ENCODE measurements around the gene ZNF385C. TPM values are rescaled to one million over a fixed set of nuclear protein-coding genes. Genes with fewer than 3 reads are reported as not detected.

ZNF385C gene
- total and polyA plus RNA-seq, 9 donors: 2.8 to 10.0 (median 7.6) TPM

DNA sequence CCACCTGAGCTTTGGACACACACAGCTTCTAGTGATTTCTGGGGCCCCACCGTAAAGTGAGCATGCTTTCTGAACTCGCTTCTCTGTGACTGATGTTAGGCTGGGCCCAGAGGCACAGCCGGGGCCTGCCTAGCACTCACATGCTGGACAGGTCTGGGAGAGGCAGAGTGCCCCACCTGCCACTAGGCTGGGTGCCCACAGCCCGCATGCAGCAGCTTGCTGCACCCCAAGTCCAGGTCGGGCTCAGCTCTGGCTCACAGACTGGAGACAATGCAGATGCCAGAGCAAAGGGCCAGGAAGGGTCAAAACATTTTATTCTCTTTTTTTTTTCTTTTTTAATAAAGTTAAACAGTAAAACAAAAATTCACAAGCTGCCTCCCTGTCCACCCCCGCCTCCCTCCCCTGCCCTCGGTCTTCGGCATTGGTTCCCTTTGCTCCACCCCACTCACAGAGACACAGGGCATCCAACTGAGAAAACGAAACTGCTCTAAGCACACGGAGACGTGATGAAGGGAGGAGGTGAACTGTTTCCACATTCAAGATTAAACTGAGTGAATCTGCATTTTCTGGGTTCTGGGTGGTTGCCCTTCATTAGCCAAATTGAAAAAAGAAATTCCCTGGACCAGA lies 122.0 kb downstream of the ZNF385C start:
- H3K4me1 ChIP-seq (ENCODE audit: control insufficient read depth, insufficient read depth, low read length): peaks cover 18% of the 10 kb centered on the region
- WGBS (ENCODE audit: insufficient coverage): 89% methylated on average over 4 of the region's 11 CpGs
- H3K4me3 ChIP-seq (ENCODE audit: low read length): no peak overlapping the region
- no peak overlapping the region for H3K27ac ChIP-seq (ENCODE audit: low read length)
- no peak for DNase-seq
- H3K9me3 ChIP-seq (replicated peaks; ENCODE audit: control insufficient read depth, low read depth, low read length): no peaks in the 10 kb centered on the region
- no peaks in the 10 kb centered on the region for H3K27me3 ChIP-seq (ENCODE audit: control insufficient read depth, insufficient read depth, low read length)
- peaks cover 90% of the 10 kb centered on the region for H3K36me3 ChIP-seq (ENCODE audit: control insufficient read depth, insufficient read depth, low read length)

Other genes starting within 250 kb of the ZNF385C start
- gene KLHL11, start 233.1 kb downstream of the ZNF385C start, total RNA-seq: 15.8 TPM
- 1 to 10 TPM; 3.2 to 6.3 (median 5.2) TPM for gene KLHL11, start 233.1 kb downstream of the ZNF385C start, polyA plus RNA-seq (ENCODE audit: insufficient read depth in 1 of 8, insufficient read length in 8 of 8, low replicate concordance in 1 of 8)
- gene ACLY, start 179.5 kb downstream of the ZNF385C start, total RNA-seq: 39.6 TPM
- gene ACLY, start 179.5 kb downstream of the ZNF385C start, polyA plus RNA-seq (ENCODE audit: insufficient read depth in 1 of 8, insufficient read length in 8 of 8, low replicate concordance in 1 of 8): 10 to 100 TPM; 46.3 to 81.6 (median 60.5) TPM
- gene ODAD4, start 167.9 kb downstream of the ZNF385C start, total RNA-seq: 0.44 TPM
- gene ODAD4, start 167.9 kb downstream of the ZNF385C start, polyA plus RNA-seq (ENCODE audit: insufficient read depth in 1 of 8, insufficient read length in 8 of 8, low replicate concordance in 1 of 8): 1 to 10 TPM in 3 of 8 donors, under 1 TPM in 5; 0.71 to 1.9 (median 0.97) TPM
- 25.8 TPM for gene CNP, start 131.7 kb downstream of the ZNF385C start, total RNA-seq
- 10 to 100 TPM; 38.8 to 77.5 (median 51.8) TPM for gene CNP, start 131.7 kb downstream of the ZNF385C start, polyA plus RNA-seq (ENCODE audit: insufficient read depth in 1 of 8, insufficient read length in 8 of 8, low replicate concordance in 1 of 8)
- 58.3 TPM for gene DNAJC7, start 81.0 kb downstream of the ZNF385C start, total RNA-seq
- 100 to 1,000 TPM in 4 of 8 donors, 10 to 100 TPM in 4; 87.0 to 113 (median 102) TPM for gene DNAJC7, start 81.0 kb downstream of the ZNF385C start, polyA plus RNA-seq (ENCODE audit: insufficient read depth in 1 of 8, insufficient read length in 8 of 8, low replicate concordance in 1 of 8)
- 35.0 TPM for gene NKIRAS2, start 78.4 kb downstream of the ZNF385C start, total RNA-seq
- gene NKIRAS2, start 78.4 kb downstream of the ZNF385C start, polyA plus RNA-seq (ENCODE audit: insufficient read depth in 1 of 8, insufficient read length in 8 of 8, low replicate concordance in 1 of 8): 10 to 100 TPM; 36.7 to 55.8 (median 49.0) TPM
- 1.5 TPM for gene C17orf113, start 47.9 kb downstream of the ZNF385C start, total RNA-seq
- 1 to 10 TPM in 7 of 8 donors, under 1 TPM in 1; 0.93 to 1.8 (median 1.3) TPM for gene C17orf113, start 47.9 kb downstream of the ZNF385C start, polyA plus RNA-seq (ENCODE audit: insufficient read depth in 1 of 8, insufficient read length in 8 of 8, low replicate concordance in 1 of 8)
- gene DHX58, start 14.2 kb upstream of the ZNF385C start, total RNA-seq: 8.1 TPM
- gene DHX58, start 14.2 kb upstream of the ZNF385C start, polyA plus RNA-seq (ENCODE audit: insufficient read depth in 1 of 8, insufficient read length in 8 of 8, low replicate concordance in 1 of 8): 1 to 10 TPM; 4.2 to 6.6 (median 5.2) TPM
- 16.7 TPM for gene KAT2A, start 22.9 kb upstream of the ZNF385C start, total RNA-seq
- gene KAT2A, start 22.9 kb upstream of the ZNF385C start, polyA plus RNA-seq (ENCODE audit: insufficient read depth in 1 of 8, insufficient read length in 8 of 8, low replicate concordance in 1 of 8): 10 to 100 TPM; 37.5 to 62.0 (median 47.1) TPM
- 0.13 TPM for gene HSPB9, start 24.3 kb upstream of the ZNF385C start, total RNA-seq
- under 1 TPM; 0.11 to 0.41 (median 0.21) TPM for gene HSPB9, start 24.3 kb upstream of the ZNF385C start, polyA plus RNA-seq (ENCODE audit: insufficient read depth in 1 of 8, insufficient read length in 8 of 8, low replicate concordance in 1 of 8)
- gene RAB5C, start 56.5 kb upstream of the ZNF385C start, total RNA-seq: 38.3 TPM
- gene RAB5C, start 56.5 kb upstream of the ZNF385C start, polyA plus RNA-seq (ENCODE audit: insufficient read depth in 1 of 8, insufficient read length in 8 of 8, low replicate concordance in 1 of 8): 10 to 100 TPM; 63.0 to 90.4 (median 75.2) TPM
- gene KCNH4, start 82.7 kb upstream of the ZNF385C start, total RNA-seq: not detected
- under 1 TPM in 3 of 8 donors, not detected in 5; 0.04 to 0.05 (median 0.05) TPM for gene KCNH4, start 82.7 kb upstream of the ZNF385C start, polyA plus RNA-seq (ENCODE audit: insufficient read depth in 1 of 8, insufficient read length in 8 of 8, low replicate concordance in 1 of 8)
- 0.13 TPM for gene HCRT, start 87.0 kb upstream of the ZNF385C start, total RNA-seq
- gene HCRT, start 87.0 kb upstream of the ZNF385C start, polyA plus RNA-seq (ENCODE audit: insufficient read depth in 1 of 8, insufficient read length in 8 of 8, low replicate concordance in 1 of 8): under 1 TPM; 0.33 to 0.94 (median 0.64) TPM
- 9.3 TPM for gene GHDC, start 96.0 kb upstream of the ZNF385C start, total RNA-seq
- 10 to 100 TPM in 5 of 8 donors, 1 to 10 TPM in 3; 8.2 to 15.8 (median 10.9) TPM for gene GHDC, start 96.0 kb upstream of the ZNF385C start, polyA plus RNA-seq (ENCODE audit: insufficient read depth in 1 of 8, insufficient read length in 8 of 8, low replicate concordance in 1 of 8)
- gene STAT5B, start 177.9 kb upstream of the ZNF385C start, total RNA-seq: 27.0 TPM
- gene STAT5B, start 177.9 kb upstream of the ZNF385C start, polyA plus RNA-seq (ENCODE audit: insufficient read depth in 1 of 8, insufficient read length in 8 of 8, low replicate concordance in 1 of 8): 10 to 100 TPM; 29.8 to 41.1 (median 36.1) TPM
- 12.8 TPM for gene STAT5A, start 190.0 kb upstream of the ZNF385C start, total RNA-seq
- 10 to 100 TPM; 15.3 to 20.4 (median 17.3) TPM for gene STAT5A, start 190.0 kb upstream of the ZNF385C start, polyA plus RNA-seq (ENCODE audit: insufficient read depth in 1 of 8, insufficient read length in 8 of 8, low replicate concordance in 1 of 8)